Neural progenitor cell (in vitro differentiated cells): ENCODE measurements around the gene MTARC1.

ENCODE experiments used
- CTCF ChIP-seq: fragments of 200-600 bp; sonication (generic); IDR thresholded peaks from 2 replicates; pipeline ENCODE4 v1.5.1; 2017; ENCODE audit warnings: antibody characterized with exemption, mild to moderate bottlenecking
- EZH2 ChIP-seq: fragments of 200-600 bp; sonication (generic); IDR thresholded peaks from 2 replicates; pipeline ENCODE4 v1.6.1; 2017; ENCODE audit warnings: antibody characterized with exemption, mild to moderate bottlenecking, moderate library complexity

- TF ChIP-seq CTCF (no peak), EZH2 (no peak)
Observed at GRCh38 chr1:220791285-220791684, 4.6 kb downstream of the MTARC1 start.
